Hematopoietic multipotent progenitor cell treated with erythropoietin and hydrocortisone succinate and interleukin-3 and kit ligand, for 4 days (in vitro differentiated cells): Measurements from ENCODE around the gene GPC5.
"Not testable (repeated sequence)": the region's sequence is repeated elsewhere in the genome, so short reads cannot be mapped to it uniquely, and the experiment has no call there.

Experiments used
- DNase-seq: peaks from one replicate; pipeline ENCODE4 v3.0.0-alpha.2; 2015

Gene GPC5

GRCh38 chr13:92823059-92823458 lies 1424.6 kb downstream of the GPC5 start:
- DNase-seq: no peak

- DNase-seq: no peak
Measured at GRCh38 chr13:92825938-92826596, 1427.6 kb downstream of the GPC5 start.

- no peak for DNase-seq
Measured at GRCh38 chr13:92827503-92827902, 1429.1 kb downstream of the GPC5 start.

- no peak for DNase-seq
Measured at GRCh38 chr13:92829930-92830329, 1431.5 kb downstream of the GPC5 start.

- no peak for DNase-seq
Measured at GRCh38 chr13:92830821-92831220, 1432.4 kb downstream of the GPC5 start.

GRCh38 chr13:92833071-92833470 lies 1434.7 kb downstream of the GPC5 start:
- no peak for DNase-seq

- no peak for DNase-seq
Measured at GRCh38 chr13:92836171-92836570, 1437.8 kb downstream of the GPC5 start.

GRCh38 chr13:92838786-92839185 lies 1440.4 kb downstream of the GPC5 start:
- DNase-seq: no peak

GRCh38 chr13:92842145-92842544 lies 1443.7 kb downstream of the GPC5 start:
- DNase-seq: no peak

GRCh38 chr13:92843549-92843948 lies 1445.1 kb downstream of the GPC5 start:
- DNase-seq: no peak

- DNase-seq: no peak
Measured at GRCh38 chr13:92849381-92849780, 1451.0 kb downstream of the GPC5 start.

GRCh38 chr13:92864584-92865284 lies 1466.3 kb downstream of the GPC5 start:
- DNase-seq: no peak

GRCh38 chr13:92873029-92873428 lies 1474.6 kb downstream of the GPC5 start:
- no peak for DNase-seq

GRCh38 chr13:92886535-92887077 lies 1488.2 kb downstream of the GPC5 start:
- no peak for DNase-seq

GRCh38 chr13:92894447-92894846 lies 1496.0 kb downstream of the GPC5 start:
- DNase-seq: no peak

GRCh38 chr13:92896842-92897241 lies 1498.4 kb downstream of the GPC5 start:
- DNase-seq: peak; percentile 12

- not testable (repeated sequence) for DNase-seq
Measured at GRCh38 chr13:92898946-92899345, 1500.5 kb downstream of the GPC5 start.

- no peak for DNase-seq
Measured at GRCh38 chr13:92900446-92900845, 1502.0 kb downstream of the GPC5 start.

GRCh38 chr13:92901739-92902138 lies 1503.3 kb downstream of the GPC5 start:
- no peak for DNase-seq

- DNase-seq: no peak
Measured at GRCh38 chr13:92912629-92913028, 1514.2 kb downstream of the GPC5 start.

GRCh38 chr13:92913840-92914239 lies 1515.4 kb downstream of the GPC5 start:
- no peak for DNase-seq
